AML-193 (cell line): Measurements from ENCODE around the gene PDCD7.
"Not testable (repeated sequence)": the region's sequence is repeated elsewhere in the genome, so short reads cannot be mapped to it uniquely, and the experiment has no call there.

ENCODE experiments used
- DNase-seq, 2 experiments: peaks; one replicate each; lab custom pipeline; 2025; lab: John Stamatoyannopoulos, UW

PDCD7 gene

DNA sequence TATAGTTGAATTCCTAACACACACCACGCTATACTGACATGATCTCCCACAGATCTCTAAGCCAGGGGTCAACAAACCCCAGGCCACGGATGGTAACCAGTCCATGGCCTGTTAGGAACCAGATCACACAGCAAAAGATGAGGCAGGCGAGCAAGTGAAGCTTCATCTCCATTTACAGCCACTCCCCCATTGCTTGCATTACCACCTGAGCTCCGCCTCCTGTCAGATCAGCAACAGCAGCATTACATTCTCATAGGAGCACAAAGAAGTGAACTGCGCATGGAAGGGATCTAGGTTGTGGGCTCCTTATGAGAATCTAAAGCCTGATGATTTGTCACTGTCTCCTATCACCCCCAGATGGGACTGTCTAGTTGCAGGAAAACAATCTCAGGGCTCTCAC, 2.7 kb downstream of the PDCD7 start:
- DNase-seq = no peak

DNA sequence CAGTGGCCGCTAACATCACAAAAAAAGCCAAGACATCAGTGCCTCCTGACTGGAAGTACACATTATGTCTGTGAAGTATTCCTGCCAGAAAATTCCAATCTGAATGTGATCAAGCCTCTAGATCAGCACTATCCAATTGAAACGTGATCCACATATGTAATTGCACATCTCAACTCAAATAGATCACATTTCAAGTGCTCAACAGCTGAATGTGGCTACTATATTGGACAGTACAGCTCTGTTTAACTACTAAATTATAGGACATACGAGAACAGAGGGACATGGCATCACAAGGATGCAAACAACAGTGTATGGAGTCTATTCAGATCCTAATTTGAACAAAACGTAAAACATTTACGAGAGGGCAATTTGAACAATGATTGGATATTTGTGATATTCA, 18.1 kb downstream of the PDCD7 start:
- DNase-seq = no peak

DNA sequence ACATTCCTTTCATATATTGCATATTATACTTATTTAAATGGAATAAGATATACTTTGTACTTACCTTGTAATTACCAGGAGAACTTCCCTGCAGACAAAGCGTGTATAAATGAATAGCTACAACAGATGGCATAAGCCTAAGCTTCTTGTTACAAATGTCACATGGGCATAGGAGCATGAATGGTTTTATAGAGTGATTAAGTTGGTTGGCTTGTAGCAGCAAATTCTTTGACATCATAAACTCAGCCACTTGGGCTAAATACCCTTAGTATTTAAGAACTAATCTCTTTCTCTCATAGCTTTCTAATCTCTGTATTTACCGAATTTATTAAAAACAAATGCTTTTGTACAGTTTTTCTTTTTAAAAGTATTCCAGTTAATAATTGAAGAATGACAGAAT, 18.5 kb downstream of the PDCD7 start, which contains the start of gene UBAP1L:
UBAP1L (minus strand) TSS at position 115 of the 400 bp plus-strand sequence. CDS start 8,985 bp downstream, outside the sequence.
- no peak for DNase-seq

DNA sequence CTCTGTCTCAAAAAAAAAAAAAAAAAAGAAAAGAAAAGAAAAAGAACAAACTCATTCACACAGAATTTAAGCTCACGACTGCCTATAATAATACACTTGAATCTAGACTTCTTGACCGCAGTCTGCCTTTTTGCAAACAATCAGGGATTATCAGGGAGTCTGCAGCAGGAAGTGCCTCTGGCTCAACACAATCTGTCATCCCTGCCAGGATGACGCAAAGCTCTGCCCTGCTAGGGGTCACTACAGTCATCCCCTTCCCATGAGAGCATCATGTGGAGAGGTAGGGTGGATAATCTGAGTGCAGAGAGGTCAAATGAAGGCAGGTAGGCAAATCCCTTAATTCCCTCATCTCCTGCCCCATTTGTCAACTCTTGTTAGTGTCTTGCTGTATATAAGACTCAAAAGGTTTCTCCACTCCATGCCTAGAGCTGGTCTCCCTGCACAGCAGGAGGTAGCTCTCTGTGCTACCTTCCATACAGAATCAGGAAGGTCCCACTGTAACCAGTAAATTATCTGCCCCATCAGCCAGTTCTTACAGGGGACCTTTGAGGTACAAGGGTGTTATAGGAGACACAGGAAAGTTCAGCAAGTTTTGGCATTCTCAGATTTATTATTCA, 22.8 kb downstream of the PDCD7 start:
- no peak for DNase-seq

DNA sequence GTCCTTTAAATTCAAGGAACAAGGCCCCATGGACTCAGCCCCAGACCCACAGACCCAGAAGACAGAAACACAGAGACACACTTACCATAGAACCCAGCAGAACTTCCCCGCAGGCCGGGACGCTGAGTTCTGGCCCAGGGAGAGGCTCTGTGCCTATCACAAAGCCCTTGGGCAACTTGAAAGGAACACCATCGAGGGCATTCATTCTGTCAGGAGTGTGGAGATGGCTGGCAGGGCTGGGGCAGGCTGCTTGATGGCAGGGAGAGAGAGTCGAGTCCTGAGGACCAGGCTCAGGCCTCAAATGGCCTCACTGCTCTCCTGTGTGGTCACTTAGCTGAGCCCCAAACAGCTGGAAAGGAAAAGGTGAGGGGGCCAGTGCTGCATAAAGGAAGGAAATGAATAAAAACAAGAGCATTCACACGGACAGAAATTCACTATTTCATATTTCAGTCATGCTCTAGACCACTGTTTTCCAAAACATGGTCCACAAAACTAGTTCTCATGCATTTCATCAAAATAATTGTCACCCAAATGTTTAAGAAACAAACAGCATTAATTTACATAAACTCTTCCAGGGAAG, 27.5 kb downstream of the PDCD7 start:
- no peak for DNase-seq

DNA sequence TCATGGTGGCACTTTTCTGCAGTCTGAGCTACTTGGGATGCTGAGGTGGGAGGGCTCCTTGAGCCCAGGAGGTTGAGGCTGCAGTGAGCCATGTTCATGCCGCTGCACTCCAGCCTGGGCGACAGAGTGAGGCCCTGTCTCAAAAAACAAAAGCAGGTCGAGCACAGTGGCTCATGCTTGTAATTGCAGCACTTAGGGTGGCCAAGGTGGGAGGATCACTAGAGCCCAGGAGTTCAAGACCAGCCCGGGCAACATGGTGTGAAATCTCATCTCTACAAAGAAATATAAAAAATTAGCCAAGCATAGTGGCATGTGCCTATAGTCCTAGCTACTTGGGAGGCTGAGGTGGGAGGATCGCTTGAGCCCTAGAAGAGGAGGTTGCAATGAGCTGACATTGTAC, 28.6 kb downstream of the PDCD7 start:
- no peak for DNase-seq

DNA sequence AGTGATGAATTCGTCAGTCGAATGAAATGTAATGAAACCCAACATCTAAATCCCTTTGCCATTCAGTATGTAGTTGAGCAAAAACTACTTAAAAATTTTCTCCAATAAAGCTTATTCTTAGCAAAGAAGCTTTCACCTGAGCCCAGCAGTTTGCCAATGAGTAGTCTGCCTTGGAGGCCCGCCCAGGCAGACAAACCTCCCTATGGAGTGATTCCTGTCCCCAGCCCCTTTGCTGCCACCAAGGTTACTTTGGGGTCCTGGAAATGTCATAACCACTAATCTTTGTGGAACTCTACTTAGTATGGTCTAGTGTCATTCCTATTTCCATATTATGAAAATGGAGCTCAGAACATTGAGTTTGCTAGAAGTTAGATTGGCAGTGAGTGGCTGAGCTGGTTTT, 30.7 kb downstream of the PDCD7 start:
- no peak for DNase-seq

DNA sequence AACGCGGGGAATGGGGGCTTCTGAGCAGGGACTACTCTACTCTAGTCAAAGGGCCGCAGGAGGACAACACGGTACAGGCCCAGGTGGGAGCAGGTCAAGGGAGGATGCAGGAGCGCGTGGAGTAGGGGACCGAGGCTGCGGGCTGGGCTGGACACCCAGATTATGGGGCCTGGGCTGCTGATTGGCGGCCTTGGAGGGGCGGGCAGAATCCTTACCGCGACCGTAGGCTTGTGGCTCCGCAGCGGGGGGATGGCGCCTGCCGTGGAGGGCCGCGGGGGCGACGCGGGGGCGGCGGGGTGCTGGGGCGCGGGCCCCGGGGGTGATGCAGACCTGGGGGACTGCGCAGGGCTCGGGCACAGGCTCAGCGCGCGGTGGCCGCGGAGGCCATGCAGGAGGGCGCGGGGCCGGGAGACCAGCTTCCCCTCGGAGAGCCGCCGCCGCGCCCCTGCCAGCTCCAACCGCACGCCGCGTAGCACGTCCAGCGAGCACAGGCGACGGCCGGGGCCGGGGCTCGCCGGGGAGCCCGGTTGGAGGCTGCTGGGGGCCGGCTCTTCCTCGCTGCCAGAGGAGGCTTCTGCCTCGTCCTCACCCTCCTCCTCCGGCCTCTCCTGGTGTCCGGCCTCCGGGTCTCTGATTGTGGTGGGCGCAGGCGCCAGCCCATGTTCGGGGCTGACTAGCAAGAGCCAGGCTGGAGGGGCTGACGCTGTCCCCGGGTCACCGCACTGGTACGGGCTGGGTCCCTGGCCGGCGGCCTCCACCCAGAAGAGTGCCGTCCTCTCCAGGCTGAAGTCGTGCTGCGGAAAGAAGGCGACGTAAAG, 31.5 kb downstream of the PDCD7 start:
- DNase-seq = no peak

DNA sequence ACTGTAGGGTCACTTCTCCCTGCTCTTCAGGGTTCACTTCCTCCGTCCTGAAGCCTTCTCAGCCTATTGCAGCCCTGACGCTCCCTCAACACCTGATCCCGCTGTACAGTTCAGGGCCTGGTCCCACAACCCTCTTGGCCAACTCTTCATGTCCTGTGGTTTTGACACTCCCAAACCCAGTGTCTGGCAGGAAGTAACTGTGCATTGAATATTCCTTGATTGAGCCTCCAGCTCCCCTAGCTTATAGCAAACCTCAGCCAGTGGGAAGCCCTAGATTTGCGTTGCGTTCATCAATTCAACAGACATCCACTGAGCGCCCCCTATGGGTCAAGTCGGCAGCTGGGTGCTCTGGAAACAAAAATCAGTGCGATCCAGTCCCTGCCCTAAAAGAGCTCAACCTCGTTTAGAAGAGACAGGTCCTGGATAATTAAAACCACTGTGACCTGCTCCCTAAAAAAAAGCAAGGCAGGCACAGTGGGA, 32.2 kb downstream of the PDCD7 start:
- peak; percentile 3 to 16 for DNase-seq

DNA sequence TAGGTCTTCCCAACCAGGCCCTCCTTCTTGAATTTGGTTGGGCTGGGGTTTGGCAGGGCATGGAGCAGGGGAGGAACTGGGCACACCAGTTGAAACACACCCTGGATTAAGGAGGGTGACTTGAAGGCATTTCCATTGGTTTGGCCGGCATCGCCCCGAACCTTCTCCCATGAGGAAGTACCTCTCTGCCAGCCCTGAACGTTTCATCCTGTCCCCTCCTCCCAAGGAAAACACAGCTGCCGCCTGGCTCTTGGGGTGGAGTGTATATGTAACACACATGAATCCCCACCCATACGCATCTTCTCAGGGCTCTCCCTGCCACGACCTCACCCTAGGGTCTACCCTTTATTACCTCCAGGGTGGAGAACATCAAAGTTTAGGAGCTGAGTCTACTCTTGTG, 33.2 kb downstream of the PDCD7 start:
- DNase-seq = no peak

DNA sequence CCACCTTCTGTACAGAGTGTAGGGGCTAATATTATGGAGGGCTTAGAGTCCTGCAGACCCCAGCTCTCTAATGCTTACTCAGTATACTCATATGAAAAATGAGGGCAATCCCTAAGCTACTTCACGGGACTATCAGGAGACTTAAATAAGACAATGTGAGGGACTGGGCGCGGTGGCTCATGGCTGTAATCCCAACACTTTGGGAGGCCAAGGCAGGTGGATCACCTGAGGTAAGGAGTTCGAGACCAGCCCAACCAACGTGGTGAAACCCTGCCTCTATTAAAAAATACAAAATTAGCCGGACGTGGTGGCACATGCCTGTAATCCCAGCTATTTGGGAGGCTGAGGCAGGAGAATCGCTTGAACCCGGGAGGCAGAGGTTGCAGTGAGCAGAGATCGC, 33.8 kb downstream of the PDCD7 start:
- not testable (repeated sequence) for DNase-seq

DNA sequence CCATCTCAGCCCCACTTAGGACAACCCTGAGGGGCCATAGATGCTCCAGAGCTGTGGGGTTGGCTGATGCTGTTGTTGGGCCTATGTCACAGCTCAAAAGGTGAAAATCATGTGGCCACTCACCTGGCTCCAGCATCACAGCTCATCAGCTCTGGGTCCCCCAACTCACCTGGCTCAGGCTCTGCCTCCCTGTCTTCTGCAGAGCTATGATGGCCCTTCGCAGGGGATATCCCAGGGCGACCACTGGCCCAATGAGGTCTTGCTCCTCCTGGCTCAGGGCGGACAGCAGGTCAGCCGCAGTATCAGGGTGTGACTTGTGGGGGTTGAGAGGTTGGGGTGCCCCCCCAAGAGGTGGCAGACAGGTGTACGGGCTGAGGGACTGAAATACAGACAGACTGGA, 34.3 kb downstream of the PDCD7 start:
- DNase-seq = no peak

DNA sequence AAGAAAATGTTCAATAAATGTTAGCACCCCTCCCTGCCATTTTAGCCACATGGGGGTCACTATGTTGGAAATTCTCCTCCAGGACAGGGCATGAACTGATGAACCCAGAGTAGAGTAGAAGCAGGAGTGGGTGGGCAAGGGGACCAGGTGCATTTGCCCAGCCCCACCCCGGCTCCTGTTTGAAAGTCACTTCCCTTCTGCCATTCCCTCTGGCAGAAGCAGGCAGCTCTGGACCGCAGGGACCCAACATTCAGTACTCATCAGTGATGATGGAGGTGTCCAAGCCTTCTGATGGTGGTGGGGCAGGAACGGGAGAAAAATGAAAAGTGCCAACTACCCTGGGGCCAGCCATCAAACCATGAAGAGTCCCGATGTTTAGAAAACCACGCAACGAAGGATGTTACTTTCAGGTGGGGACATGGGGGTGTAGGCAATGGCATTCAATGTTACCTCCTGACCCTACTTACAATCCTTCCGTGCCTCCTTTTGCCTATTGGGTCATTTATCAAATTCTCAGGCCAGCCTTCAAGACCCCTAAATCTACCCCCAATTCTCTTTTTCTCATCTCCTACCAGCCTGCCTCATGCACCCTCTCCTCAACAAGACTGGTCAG, 35.9 kb downstream of the PDCD7 start:
- no peak for DNase-seq

DNA sequence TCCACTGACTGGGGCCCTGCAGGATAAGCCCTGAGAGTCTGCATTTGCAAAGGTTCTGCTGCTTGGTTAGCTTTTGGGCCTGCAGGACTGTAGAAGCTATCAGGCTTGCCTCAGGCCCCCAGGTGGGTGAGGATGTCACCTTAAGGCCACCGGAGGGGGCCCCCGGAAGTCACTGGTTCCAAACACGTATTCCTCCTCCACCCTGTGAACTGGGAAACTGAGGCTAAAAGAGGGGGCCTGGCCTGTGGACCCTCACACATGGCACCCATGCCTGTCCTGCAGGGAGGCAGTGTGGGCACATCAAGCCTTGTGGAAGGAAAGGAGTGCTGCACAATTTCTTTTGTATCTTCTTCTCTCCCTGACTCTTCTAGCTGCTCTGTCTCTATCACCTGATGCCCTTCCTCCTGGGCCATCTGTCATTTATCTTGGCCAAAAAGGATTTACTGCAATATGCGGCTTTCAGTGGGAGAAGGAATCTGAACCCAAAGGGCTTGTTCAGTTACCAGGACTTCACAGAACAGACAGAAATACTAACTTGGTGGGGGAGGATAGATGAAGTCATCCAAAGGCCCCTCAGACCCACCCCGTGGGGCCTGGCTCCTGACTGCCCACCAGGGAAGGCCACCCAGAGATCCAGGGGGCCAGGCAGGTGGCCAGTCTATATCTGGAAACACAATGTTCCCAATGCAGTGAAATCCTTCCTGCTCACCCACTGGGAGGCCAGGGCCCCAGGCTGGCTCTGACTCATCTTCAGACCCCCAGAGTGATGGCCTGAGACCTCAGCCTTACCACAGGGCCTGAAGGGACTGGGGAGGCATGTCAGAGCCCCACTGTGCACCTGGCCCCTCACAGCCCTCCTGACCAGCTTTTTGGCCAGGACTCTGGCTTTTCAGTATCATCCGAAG, 36.9 kb downstream of the PDCD7 start:
- no peak for DNase-seq

DNA sequence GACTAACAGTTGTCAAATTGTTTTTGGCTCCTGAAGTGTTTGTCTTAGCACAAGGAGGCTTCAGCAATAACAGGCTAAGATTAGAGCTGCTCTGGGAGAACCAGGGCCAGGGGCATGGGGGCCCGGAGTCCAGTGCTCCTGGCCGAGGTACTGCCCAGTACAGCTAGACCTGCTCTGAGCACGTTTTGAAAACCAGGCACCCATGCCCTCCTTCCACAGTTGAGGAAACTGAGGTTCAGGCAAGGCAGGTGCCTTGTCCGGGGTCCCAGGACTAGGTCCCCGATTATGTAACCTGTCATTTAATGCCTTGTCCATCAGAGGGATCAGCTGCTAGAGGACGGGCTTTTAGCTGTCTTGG, 37.9 kb downstream of the PDCD7 start:
- DNase-seq = no peak

DNA sequence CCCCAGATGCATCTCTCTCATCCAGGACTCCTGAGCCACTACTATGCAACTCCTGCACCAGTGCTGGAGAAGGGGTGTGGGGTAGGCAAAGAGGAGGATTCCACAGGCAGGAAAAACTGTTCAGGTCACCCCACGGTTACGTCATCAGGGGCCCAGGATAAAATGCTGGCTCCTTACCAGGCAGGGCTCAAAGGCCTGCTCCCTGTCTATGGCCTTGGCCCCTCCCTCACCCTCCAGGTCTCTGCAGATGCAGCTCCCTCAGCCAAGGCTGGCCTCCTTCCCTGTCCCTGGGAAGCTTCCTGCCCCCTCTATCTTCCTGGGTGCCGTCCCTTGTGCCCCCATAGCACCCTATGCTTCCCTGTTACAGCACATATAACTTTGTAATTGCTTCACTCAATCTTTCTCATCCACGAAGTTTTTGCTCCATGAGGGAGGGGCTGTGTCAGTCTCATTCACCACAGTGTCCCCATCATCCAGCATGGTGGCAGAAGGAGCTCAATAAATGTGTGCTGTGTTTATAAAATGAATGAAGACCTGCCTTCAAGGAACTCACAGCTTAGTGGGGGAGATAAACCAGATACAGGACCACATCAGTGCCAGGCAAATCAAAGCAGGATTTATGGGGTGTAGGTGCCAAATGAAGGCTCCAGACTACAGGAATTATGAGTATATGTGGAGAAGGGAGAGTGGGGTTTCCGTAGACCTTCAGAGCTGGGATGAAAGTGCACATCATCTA, 38.4 kb downstream of the PDCD7 start:
- DNase-seq = no peak

DNA sequence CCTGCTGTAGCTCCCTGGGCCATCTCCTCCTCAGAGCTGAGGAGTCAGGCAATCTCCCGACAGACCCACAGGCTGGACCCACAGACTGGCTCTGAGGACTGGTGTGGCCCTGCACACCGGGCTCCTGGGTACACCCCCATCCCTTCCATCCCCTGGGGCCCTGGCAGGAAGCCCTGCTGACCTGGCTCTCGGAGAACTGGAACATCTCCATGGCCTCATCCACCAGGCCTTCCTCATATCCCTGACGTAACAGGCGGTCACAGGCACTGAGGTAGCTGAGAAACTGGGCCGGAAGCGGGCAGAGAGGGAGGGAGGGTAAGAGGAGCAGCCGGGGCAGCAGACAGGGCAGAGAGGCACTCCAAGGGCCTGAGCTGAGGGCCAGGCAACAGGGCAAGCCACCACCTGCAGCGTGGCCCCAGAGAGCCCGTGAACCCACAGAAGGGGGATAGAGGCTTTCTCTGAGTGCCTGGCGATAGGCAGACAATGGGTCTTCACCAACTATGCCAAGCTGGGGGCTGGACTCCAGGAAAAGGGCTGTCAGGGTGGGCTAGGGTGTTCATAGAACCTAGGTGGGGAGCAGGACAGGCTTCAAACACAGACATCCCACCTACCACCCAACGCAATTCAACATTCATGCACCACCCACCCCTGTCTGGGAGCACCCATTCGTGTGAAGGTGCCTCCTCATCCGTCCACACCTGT, 39.2 kb downstream of the PDCD7 start:
- DNase-seq = no peak

DNA sequence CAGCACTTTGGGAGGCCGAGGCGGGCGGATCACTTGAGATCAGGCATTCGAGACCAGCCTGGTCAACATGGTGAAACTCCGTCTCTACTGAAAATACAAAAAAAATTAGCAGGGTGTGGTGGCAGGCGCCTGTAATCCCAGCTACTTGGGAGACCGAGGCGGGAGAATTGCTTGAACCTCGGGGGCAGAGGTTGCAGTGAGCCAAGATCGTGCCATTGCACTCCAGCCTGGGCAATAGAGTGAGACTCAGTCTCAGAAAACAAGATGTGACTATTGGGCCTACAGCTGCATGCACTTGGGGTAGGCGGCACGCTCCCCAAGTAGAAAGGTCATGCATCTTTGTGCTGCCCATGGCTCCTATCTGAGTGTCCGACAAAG, 39.8 kb downstream of the PDCD7 start:
- not testable (repeated sequence) for DNase-seq

DNA sequence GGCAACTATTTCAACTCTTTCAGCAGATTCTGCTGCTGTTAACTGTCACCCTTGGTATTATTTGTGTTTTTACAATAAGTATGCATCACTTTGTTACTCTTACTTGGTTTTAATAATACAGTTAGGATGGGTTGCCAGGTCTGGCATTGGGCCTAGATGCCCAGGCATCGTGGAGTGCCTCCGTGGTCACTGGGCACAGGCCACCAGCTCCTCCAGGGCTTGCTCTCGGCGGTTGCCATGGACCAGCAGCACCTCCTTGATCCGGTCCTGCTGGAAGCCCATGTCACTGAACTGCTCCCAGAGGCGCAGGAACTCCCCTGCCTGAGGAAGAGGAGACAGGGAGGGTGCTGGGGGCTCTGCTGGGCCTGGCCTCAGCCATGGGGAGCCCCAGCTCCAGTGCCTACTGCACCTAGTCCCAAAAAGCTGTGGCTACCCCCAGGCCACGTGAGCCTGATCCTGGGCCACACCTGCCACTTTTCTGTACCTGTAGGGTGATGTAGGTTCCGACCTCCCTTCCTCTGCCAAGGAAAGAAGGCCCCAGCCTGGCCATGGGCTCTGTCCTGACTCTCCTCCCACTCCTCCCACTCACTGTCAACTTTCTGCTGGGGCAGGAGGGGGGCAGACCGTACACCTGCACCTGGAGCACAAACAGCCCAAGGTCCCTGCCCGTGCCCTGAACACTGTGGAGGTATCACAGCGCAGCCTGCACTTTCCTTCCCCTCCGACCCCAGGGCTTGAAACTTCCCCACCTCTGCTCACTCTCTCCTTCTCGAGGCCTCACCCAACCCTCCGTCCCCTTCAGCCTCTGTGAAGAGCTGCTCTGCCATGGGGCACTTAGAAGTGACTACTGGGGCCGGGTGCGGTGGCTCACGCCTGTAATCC, 40.5 kb downstream of the PDCD7 start:
- DNase-seq = no peak
